NCI-H187 (cell line): ENCODE measurements around the gene SORCS2.
"Not testable (repeated sequence)": the region's sequence is repeated elsewhere in the genome, so short reads cannot be mapped to it uniquely, and the experiment has no call there.

ENCODE experiments used
- DNase-seq, 2 experiments: peaks; one replicate each; lab custom pipeline; 2025; lab: John Stamatoyannopoulos, UW

Gene SORCS2

DNA sequence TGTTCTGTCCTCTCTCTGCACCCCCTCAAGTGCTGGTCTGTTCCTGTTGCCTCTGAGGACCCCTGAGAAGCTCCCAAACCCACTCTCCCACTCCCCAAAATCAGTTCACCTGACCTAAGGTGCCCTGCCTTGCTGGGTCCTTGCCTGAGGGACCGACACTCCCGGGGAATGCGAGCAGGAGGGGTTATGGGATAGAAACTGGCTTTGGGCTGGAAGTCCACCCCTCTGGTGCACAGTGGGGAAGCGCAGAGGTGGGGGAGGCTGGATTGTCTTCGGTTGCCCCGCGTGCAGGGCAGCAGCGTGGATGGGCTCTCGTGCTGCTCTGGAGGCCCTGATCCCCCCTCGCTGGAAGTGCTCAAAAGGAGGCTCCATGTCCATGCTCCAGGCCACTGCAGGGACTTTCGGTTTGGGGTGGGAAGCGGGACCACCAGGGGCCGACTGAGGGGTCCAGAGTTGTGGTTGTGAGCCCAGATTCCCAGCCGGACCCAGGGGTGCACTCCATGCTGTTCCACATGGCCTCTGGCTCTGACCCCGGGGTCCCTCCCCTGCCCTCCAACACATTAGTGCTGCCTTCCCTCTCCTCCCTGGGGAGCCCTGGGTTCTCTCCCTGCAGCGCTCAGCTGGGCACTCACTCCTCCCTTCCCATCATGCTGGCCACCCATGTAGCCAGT, 7.6 kb downstream of the SORCS2 start:
- DNase-seq: no peak

DNA sequence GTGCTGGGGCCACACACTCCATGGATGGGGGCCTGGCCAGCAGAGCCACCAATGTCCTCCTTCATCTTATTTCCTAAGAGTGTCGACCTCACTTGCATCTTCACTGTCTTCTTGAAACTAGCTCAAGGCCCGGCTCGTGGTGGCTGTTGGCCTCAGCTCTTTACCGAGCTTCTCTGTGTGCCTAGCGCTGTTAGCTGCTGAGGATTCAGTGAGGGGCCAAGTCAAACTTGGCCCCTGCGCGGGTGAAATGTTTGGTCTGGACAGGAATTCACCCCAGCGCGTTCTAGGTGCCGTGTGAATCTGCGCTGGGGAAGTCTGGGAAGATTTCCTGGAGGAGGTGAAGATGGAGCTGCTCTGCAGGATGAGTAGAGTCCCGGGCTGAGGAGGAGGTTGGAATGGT, 8.5 kb downstream of the SORCS2 start:
- no peak for DNase-seq

DNA sequence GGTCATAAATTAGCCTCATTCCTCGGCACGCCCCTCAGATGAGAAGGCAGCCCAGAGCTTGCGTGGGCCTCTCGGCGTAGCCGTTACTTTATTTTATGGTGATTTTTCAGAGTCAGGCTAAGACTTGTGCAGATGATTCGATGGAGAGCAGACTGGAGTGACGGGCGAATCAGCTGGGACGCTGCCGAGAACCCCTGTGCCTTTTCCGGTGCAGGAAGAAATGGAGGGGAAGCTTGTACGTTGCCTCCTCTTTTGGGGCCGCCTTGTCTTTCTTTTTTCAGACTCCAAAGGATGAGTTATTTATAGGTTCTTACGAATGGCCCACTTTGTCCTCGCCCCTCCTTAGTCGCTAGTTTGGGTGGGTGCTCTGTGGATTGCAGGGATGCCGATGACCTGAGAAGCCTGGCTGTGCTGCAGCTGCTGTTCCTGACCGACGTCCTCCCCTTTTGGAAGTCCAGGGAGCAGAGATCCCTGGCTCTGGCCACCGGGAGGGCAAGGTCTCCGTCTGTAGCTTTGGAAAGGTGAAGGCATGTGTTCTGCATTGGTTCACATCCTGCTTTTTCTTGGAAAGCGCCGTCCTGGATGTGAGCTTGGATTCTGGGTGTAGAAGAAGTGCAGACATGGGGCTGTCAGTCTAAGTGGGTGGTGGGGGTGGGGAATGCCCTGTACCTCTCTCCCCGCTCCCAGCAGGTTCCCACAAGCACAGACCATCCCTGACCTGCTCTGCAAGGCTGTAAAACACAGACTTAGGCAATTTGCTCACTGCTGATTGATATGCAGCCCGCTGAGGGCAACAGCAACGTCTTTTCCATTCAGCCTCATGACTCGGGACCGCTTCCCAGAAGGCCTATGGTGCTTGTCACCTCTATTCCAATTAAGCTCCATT, 9.3 kb downstream of the SORCS2 start:
- DNase-seq: no peak

DNA sequence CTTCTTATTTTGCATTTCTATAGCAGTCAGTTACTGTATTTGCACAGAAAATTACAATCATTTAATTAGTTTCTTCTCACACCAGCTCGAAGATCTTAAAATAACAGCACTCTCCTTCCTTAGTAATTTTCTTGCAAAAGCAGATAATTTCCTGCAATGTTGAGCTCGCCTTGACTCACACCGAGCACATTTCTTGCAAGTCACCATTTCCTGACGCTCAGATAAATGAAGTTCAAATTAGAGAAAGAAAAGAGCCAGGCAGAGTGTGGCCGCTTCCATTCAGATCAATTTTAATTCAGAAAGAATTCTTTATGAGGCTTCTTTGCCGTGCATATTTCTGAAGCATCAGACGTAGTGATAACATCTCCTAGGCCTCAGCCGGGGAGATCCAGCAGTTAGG, 10.1 kb downstream of the SORCS2 start:
- DNase-seq: no peak

DNA sequence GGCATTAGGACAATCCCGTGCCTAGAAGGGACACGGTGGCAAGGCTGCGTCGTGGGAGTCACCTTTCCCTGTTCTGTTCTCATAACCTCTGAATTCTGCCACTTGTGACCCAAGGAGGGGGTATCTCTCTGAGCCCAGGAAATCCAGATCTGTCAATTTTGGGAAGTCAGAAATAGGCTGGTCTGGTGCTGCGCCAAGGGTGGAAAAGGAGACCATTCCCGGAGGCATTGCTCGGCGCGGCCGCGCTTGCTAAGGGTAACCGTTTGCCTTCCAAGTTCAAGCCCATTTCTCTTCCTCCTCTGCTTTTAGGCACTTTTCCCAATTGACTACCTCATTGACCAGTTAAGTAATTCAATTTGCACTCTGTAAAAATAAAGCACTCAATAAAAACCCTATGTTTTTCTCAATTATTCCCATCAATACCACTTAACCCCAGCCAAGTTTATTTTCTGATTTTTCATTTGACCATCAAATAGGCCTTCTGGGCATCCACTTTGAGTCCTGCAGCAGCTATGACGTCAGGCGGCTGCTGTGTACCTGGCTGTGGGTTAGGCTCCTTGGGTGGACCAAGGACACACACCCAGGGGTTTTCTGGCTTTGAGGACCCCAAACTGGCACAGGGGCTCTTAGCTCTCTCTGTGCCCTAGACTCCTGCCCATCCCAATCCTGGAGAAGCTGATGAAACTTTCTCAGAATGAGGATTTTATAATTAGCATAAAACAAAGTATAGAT, 12.5 kb downstream of the SORCS2 start:
- no peak for DNase-seq

DNA sequence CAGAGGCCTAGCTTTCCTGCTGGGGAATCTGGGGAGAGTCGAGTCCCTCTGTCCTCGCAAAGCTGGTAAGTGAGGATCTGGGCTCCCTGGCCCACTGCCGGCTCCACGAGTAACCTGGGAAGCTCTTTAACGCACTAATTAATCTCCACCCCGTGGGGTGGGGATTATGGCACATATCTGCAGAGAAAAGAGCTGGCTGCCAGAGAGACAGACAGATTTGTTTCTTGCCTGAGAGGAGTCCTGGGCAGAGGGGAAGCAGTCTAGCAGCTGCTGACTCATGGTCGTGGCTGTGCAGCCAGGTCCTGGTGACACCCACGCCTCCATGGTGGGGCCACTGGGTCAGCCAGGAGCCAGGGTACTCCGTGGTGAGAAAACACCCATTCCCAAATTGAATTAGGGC, 14.0 kb downstream of the SORCS2 start:
- DNase-seq: no peak

DNA sequence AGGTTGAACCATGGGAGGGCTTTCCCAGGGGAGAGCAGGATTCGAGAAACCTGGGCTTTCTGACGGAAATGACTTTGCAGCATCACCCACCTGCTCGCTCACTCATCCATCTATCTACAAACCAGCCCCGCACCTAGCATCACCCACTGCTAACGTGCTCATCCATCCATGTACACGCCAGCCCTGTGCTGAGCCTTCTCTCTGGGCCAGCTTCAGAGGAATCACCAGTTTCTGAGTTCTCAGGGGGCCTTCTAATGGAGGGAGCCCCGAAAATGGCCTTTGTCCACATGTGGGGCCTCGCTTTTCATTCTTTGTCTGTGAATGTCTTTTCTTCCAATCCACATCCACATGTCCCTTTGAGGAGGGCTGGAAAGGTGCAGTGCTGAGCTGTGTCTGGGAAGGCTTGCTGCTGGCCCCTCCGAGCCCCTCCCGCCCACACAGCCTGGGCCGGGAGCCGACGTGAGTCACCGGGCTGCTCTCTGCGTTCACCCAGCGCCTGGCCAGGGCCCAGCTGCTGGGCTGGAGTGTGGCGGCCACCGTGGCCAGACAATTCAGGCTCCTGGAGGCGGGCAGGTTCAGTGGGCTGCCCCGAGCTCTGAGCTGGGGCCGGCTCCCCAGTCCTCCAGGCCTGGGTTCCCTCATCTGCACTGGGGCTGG, 14.7 kb downstream of the SORCS2 start:
- DNase-seq: no peak

DNA sequence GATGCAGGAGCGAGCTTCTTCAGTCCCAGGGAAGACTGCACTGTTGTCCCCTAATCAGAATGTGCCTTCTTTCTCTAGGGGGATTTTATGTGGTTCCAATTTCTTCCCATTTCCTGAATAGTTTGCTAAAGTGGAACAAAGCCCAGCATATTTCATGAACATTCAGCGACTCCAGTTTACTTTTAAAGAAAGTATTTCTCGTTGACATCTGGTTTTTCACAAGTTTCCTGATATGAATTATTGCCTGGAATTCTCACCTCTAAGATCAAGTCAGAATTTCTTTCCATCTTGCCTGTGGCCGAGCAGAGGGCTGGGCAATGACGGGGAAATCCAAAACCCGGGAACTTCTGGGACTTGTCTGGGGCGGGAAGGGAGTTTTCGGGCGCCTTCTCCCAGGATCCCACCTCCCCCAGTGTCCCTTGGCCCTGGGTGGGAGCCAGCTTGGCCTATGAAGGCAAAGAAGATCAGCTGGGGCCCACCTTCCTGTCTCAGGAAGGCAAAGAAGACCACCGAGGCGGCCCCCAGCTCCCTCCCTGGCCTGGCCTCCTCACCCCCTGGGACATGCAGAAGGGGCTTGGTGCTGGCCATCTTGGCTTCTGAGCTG, 15.4 kb downstream of the SORCS2 start:
- no peak for DNase-seq

DNA sequence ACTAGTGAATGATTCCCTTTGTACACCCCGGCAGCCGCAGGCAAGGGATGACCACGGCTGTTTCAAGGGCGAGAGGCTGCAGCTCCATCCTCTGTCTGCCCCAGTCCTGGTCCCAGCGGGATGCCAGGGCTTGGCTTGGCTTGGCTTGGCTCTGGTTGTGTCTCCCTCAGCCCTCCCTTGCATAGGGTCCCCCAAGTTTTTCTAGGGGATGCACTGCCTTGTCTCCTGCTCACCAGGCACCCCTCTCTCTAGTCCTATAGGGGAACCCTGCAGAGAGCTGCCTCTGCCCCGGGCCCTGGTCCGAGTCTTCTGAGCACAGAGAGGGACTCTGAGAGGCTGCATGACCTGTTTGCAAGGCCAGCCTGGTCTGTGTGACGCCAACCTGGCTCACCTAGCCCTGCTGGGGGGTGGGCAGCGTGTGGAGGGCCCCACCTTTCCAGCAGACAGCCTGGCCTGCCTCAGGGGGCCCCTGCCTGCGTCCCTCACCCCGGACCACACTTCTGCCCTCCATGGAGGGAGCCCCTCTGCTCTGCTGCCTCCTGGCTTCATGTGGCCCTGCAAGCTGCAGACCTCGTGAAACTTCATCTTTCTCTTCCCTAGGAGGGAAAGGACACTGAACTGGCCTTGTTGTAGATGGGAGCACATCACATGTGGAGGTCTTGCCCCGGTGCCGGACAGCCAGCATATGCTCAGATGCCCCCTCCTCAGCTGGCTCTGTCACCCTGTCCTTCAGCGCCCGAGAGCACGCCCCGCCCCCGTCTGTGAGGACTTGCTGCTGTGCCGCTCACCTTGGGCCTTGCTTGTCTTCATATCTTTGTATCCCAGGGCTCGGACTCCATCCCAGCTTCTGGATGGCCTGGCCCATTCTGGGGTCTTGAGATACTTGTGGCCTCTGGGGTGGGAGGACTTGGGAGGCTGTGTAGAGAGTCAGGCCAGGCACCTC, 16.4 kb downstream of the SORCS2 start:
- no peak for DNase-seq

DNA sequence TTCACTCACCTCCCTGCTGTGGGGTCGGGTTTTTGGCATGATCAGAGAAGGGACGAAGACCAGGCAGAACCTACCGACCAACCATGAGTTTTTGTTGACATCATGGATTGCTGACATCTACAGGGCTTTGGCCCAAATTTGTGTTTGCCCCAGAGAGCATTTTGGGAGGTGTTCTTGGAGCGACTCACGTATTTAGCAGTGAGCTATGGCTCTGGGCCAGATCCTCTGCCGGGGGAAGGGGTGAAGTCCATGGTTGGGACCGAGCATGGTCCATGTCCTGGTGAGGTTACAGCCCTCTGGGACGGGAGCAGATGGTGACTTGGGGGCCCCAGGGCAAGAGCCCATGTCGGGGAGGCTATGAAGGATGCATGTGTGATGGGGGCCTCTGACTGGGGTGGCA, 17.4 kb downstream of the SORCS2 start:
- DNase-seq: no peak

DNA sequence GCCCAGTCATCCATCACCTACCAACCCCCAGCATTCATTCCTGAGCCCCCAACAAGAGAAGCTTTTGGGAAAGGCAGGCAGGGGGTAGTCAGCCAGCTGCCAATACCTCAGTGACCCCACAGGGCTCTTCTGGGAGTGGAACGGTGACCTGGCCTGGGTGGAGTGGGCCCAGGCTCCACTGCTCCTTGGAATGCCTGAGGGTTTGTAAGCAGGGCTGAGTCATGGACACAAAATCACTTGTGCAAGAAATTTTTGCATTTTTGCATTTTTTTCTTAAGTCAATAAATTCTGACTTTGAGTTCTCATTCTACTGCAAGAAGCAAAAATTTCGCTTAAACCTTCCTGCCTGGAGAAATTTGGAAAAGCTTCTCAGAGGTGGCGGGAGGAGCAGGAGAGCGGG, 18.5 kb downstream of the SORCS2 start:
- DNase-seq: no peak

DNA sequence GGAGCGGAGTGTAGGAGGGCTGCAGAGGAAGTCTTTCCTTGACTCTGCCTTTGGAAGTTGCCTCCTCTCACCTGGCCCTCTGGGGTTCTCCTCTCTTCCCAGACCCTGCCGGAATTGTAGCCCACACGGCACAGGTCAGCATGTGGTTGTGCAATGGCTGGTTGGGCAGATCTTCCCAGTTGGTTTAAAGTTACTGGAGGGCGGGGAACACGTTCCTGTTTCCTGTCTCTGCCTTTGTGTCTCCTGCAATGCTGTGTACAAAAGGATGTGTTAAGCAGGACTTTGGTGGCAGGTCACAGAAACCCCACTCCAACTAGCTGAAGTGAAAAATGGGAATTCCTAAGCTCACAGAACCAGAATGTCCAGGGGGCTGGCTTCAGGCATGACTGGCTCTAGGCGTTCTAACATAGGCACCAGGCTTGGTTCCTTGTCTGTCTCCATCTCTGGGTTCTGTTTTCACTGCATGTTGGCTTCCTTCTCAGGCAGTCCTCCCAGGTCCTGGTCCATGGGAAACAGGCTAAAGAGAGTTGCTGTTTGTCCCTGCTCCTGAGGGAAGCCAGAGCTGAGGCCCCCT, 19.9 kb downstream of the SORCS2 start:
- no peak for DNase-seq

DNA sequence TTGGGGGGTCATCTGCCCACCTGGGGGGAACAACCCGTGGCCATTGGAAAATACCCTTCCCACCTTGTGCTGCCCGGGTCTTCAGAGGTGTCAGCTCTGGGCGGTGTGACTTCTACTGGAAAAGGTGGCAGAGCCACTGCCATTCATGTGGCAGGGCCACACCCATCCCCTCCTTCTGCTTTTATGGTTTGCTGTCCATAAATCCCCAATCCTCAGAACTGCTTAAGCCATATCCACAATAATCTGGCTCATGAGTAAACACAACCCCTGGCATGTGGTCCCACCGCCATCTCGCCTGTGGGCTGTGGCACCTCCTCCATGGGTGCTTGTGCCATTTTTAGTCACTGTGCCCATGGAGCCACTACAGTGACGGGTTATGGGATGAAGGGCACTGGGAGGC, 20.6 kb downstream of the SORCS2 start:
- DNase-seq: no peak

DNA sequence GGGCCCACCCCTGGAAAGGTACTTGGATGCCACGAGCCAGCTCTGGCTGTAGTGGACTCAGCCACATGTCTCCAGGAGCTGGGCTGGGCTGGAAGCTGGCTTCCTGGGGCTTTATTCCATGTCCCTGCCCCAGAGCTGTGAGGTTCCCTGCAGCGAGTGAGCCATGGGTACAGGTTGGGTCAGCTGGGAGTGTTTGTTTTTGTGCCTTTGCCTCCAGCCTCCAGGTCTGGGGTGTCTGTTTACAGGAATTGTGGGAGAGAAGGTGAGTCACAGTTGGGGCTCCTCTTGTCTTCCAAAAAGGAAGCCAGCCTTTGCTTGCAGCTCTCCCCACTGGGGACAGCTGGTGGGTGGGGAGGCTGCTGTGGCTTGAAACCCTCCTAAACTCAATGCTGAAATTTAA, 21.5 kb downstream of the SORCS2 start:
- no peak for DNase-seq

DNA sequence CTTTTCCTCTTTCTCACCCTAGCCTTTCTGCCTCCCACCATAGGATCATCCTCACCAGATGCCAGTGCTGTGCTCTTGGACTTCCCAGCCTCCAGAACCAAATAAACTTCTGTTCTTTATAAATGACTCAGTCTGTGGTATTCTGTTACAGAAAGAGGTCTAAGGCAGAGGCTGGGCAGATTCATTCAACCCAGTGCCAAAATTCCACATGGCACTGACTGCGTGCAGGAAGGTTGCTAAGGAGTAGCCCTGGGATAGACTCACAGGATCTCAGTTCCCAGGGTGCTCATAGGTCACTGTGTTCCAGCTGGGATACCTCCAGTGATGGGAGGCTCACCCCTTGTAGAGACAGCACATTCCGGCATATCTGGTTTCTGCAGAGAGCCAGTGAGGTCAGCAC, 22.0 kb downstream of the SORCS2 start:
- DNase-seq: no peak

DNA sequence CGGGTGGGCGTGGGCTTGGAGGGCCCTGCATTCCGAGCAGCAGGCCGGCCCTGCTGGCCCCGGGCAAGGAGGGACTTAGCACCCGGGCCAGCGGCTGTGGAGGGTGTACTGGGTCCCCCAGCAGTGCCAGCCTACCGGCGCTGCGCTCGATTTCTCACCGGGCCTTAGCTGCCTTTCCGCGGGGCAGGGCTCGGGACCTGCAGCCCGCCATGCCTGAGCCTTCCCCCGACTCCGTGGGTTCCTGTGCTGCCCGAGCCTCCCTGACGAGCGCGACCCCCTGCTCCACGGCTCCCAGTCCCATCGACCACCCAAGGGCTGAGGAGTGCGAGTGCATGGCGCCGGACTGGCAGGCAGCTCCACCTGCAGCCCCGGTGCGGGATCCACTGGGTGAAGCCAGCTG, 22.8 kb downstream of the SORCS2 start:
- DNase-seq: not testable (repeated sequence)

DNA sequence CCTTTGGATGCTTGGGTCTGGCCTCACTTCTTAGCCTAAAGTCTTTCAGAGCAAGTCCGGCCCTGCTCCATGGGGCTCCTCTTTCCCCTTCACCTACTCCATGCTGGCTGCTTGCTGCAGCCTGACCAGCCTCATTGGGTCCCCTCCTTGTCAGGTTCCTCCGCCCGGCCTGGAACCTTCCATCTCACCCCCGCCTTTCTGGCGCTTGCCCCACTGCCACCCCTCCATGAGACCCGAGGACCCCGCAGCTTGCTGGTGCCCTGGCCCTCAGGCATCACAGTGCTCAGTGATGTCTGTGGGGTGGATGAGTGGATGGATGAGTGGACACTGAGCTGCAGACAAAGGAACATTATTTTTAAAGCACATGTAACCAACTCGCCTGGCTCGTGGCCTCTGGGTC, 24.7 kb downstream of the SORCS2 start:
- no peak for DNase-seq

DNA sequence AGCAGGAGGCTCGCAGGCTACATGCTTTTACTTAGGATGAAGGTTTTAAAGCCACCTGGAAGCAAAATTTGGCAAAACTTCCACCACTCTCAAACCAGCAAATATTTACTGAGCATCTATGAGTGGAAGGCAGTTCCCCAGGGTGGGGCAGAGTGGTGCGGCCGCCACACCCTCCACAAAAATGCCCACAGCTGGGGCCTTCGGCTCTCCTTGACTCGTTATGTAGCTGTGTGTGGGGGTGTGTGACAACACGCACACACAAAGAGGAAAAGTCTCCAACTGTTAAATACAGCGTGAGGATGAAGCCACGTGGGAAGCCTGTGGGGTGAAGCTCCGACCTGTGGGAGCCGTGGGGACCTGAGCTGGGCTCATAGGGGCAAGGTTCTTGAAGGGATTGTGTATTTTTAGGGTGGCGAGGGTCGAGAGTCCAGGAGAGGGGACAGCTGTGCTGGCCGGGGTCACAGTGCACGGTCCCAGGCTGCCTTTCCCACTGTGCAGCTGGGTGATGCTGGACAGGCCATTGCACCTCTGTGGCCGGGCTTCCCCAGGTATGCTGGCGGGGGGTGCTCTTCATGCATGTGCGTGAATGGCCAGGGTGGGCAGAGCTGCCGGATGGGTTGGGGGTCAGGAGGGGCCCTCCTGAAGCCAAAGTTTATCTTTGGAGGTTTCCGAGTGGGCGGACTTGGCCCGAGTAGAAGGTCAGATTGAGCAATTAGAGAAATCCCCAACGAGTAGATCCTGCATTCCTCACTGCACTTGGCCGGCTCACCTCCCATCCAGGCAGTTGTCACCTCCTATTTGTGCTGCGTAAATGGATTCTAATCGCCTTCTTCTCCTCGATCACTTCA, 25.4 kb downstream of the SORCS2 start:
- DNase-seq: no peak

DNA sequence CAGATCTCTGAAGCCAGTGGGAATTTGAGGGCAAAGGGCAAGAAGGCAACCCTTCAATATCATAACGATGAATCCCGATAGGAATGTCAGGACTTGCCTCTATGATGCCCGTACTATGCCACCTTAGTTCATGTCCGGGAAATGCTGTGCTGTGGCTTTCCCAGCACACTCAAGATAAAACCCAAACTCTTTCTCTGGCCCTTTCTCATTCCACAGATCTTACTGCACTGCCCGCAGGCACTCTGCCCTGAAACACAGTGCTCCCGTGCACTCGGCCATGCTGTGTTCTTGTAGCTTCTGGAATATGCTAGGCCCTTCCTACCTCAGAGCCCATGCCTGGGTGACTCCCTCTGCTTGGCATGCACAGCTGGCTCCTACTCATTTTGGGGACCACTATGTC, 26.3 kb downstream of the SORCS2 start:
- no peak for DNase-seq

DNA sequence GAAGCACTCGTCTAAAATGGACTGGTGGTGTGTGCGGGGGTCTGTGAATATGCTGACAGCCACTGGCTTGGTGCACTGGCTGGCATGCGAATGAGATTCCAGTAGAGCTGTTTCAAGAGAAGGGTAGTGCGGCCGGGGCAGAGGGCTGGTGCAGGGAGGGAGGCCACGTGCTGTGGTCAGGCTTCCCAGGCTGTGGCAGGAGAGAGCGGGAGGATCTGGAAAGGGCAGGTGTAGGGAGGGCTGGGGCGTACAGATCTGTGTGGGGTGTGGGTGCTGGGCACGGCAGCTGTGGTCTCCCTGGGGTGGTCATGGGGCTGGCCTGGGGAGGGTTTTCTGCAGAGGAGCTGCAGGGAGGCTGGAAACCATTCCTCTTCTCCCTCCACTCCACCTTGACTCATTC, 30.2 kb downstream of the SORCS2 start:
- no peak for DNase-seq
